ENCODE results near the gene PRKAG2.

GRCh38 chr7:151735851-151736402 is 141.0 kb downstream of the PRKAG2 start:
- TF ChIP-seq CTCF (conservative IDR thresholded peaks at IDR 0.05; ENCODE audit: low read depth, low read length) (no peak), EZH2 (IDR thresholded peaks at IDR 0.05; ENCODE audit: low read length, unreplicated experiment) (no peak), EZH2phosphoT487 (IDR thresholded peaks at IDR 0.05; ENCODE audit: borderline replicate concordance, low read length) (no peak)

Measured in PC-3 (cell line).